GM18520 (cell line): ENCODE results near the gene CWC25.

ENCODE experiments used
- ATAC-seq: cut with Tn5 transposase; IDR thresholded peaks from one replicate; pipeline ENCODE4 v1.9.1; 2021; ENCODE audit not compliant: unreplicated experiment

The CWC25 gene

DNA sequence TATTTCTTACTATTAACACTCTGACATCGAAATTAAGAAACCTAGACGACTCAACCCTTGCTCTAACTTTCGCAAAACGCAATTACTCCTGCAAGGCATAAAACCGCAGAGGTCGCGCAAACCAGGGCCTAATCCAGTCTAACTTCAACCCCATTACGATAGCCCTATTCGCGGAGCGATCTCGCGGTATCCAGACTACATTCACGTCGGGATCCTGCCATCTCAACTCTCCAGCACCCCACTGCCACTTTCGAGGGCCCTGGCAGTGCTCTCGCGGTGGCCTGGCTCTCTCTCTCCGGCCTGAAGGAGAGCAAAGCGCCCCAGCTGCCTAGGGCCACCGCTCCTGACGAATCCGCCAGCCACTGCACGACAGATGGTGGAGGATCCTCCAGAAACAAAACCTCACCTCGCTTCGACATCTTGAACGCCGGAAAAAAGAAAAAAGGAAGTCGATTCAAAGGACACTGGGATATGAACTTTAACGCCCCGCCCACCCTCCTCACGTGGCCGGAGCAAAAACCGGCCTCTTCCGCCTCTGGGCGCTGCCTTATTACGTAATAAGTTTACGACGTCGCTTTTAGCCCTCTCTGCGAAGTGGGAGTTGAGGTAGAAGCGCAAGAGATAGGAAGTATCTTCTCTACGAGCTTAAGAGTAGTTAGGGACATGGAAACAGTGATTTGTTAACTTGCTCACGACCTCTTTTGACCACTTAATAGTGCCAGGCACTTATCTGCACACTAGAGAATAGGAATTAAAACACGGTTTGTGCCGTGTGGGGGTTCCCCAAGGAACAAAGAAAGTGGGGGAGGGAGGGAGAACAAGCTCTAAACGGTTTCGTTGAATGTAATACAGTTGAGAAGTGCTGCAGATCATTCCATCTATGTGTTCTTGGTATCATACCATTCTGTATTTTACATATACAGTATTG, 28.4 kb upstream of the CWC25 start, which contains the start of gene RPL23:
RPL23 (minus strand) TSS at position 430 of the 928 bp plus-strand sequence; CDS start at position 419, 11 bp downstream.
- ATAC-seq, result peak; percentile 82

DNA sequence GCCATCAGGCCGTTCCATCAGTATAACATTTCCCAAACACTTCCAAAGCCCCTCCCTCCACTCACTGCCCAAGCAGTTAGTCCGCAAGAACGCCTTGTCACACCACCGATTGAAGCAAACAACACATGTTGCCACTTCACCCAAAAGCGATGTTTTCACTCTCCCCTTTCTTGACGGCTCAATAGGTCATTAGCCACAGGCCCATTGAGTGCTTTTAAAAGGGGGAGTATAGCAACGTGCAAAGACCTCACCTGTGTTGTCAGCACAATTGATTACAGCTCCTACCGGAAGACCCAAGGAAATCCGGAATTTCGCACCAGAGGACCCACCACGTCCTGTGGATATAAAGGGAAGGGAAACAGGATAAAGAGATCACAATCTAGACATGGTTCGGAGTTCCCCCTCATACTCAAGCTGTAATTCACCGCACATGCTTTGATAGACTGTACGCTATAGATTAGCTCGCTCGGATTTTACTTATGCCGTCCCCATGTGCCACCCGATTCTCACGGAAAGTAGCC, 27.7 kb upstream of the CWC25 start:
- no peak for ATAC-seq

DNA sequence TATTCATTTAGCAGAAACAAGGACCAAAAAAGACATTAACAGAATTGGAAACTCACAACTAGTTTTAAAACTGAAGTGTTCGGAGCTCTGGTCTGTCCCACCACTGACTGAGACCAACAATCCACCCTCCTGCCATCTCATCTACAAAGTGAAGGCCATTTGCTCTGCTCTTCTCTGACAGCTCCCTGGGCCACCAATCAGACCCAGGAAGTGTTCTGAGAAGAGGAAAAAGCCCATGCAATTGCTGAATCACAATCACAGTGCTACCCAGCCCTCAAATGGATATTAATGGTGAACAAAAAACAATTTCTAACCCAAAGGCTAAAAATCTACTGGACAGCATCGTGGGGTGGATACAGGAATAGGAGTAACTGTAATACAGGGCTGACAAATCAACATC, 26.3 kb upstream of the CWC25 start:
- no peak for ATAC-seq

DNA sequence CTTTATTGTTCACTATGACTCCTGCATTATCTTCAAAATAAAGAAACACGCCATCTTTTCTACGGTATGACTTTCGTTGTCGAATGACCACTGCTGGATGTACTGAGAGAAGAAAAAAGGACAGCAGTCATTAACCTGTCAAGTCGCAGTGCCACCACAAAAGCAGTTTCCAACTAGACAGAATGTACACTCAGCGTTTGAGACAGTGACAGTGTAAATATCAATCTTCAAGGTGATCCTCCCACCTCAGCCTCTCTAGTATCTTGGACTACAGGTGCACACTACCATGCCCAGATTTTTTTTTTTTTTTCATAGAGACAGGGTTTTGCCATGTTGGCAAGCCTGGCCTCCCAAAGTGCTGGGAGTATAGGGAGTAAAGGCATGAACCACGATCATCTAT, 25.3 kb upstream of the CWC25 start:
- ATAC-seq, result no peak

DNA sequence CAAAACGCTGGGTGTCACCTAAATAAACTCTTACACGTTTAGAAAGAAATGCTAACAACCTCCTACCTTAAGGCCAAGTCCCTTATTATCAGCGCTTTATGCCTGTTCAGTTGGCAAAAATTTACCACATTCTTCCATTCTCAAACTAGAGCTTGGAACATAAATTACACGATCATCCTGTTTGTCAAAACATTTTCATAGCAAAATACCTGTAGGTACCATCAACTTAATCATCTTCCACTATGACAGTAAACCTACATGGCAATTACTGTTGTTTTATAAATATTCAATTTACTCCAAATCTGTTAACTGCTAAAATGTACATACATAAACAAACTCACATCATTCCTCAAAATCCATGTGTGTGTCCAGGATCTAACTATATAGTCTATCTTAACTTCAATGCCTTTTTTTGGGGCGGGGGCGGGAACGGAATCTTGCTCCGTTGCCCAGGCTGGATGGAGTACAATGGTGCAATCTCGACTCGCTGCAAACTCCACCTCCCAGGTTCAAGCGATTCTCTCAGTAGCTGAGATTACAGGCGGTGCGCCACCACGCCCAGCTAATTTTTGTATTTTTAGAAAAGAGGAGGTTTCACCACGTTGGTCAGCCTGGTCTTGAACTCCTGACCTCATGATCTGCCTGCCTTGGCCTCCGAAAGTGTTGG, 24.0 kb upstream of the CWC25 start:
- ATAC-seq, result no peak

DNA sequence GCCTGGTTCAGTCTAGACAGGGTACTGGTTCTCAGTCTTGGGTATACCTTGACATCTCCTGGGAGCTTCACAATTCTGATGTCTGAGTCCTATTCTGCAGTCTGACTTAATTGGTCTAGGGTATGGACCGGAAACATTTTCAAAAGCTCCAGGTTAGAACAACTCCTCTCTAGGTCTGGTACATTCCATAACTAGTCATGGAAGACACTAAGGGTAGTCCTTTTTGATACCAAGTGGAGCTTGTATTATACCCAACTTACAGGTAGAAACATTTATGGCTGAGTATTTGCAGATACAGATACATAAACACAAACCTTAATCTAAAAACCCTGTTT, 23.4 kb upstream of the CWC25 start:
- ATAC-seq, result no peak

DNA sequence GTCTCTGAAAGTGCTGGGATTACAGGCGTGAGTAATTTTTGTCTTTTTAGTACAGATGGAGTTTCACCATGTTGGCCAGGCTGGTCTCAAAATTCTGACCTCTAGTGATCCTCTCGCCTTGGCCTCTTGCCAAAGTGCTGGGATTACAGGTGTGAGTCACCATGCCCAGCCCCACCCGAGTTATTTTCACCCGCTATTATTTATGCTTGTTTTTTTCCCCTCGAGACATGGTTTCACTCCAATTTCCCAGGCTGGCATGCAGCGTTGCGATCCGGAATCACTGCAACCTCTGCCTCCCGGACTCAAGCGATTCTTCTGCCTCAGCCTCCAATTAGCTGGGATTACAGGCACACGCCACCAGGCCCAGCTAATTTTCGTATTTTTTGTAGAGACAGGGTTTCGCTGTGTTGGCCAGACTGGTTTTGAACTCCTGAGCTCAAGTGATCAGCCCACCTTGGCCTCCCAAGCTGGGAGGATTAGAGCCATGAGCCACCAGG, 19.2 kb upstream of the CWC25 start:
- no peak for ATAC-seq

DNA sequence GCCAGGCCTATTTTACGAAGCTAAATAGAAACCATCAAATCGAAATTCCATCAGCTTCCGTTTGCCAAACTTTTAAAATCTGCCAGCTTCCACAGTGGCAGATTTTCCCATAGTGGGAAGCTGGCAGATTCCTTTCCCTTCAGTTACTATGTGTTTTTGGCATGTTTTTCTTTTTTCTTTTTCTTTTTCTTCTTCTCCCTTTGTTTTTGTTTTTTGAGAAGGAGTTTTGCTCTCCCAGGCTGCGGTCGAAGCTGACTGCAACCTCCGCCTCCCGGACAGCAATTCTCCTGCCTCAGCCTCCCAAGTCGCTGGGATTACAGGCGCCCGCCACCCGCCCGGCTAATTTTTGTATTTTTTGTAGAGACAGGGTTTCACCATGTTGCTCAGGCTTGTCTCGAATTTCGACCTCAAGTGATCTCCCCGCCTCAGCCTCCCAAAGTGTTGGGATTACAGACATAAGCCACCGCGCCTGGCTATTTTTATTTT, 684 bp upstream of the CWC25 start:
- ATAC-seq, result no peak

DNA sequence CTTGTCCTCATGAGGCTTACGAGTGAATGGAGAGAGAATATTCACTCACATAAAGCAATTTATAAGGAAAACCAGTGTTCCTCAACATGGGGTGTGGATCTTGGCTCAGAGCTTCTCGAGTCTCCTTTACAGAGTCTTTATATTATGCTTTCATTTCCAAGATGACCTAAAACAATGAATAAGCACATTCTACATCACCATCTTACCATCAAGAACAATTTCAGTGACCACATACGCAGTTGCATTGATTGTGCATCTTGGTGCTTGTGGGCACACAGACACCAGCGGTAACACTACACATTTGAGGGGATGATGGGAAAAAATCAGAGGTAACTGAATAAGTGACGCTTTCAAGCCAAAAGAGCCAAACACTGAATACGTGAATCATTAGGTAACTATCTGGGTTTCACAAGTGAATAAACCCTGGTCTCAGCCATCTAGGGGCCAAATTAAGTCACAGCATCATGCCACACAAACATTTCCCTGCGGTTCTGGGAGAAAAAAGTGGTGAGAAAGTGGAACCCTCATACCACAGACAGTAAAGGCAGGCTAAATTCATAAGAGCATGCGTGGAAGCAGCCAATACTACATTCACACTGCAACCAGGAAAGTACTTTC, 9.4 kb downstream of the CWC25 start:
- ATAC-seq, result no peak

DNA sequence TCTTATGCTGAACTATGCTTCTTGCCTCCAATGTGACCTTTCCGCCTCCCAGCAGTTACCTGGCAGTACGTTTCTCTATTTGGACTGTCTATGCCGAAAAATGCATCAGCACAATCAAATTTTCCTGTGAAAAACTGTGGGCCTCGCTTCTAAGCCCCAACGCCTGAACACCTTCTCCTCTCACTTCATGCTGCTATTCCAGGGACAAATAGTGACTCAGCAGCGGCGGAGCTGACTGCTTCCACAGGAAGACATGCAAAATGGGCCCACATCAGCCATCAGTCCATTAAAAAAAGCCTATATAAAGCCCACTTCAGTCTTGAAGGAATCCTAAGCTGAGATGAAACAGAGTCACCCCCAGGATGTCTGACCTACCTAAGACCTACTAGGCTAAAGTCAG, 15.3 kb downstream of the CWC25 start:
- ATAC-seq, result no peak

DNA sequence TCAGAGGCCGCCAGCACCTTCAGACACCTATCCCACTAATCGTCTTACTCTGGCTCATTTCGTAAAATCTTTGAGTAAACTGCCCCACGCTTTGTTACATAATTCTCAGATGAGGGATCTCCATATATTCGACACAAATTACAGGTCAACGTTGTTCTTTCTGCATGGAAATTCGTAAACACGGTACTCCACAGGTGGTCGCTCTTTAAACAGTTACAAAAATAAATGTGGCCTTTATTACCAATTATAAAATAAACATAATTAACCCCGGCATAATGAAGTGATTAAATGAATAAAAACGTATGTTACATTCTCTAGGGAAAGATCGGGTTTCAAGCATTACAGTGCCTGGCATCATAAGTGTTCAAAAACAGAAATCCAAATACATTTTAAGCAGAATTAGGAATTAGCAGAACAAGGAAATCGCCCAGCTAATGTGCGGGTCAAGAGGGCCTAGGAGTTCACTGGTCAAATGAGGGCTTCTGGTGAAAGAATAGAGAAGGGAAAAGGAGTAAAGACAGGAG, 24.8 kb downstream of the CWC25 start:
- no peak for ATAC-seq

DNA sequence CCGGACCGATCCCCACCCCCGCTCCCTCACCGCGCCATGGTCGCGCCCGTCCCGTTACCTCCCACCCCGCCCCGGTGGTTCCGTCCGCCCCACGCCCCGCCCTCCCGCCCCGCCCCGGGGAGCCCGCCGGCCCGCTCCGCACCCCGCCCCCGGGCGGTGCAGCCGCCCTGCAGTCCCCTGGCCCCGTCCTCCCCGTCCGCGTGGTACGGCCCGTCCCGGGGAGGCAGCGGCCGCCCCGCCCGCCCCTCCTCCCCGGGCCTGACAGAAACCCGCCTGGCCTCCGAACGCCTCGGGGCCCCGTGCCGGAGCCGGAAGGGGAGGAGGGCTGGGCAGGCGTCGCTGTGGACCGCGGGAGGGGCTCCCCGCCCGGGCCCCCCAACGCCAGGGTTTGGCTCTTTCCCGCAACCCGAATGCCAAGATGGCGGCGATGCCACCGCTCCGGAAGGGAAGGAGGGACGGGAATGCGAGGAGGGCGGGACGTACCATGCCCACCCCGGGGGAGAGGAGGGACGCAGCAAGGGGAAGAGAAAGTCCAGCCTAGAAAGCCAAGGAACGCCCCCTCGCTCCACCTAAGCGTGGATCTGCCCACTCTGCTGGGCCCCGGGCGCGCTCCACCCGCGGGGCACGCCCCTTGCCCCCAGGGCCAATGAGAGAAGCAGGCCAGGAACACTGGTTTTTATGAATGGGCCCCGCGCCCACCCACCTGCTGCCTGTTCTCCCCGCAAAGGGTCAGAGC, 25.5 kb downstream of the CWC25 start, which contains the start of gene PIP4K2B:
PIP4K2B (minus strand) TSS at position 56 of the 736 bp plus-strand sequence. CDS start 132 bp downstream, outside the sequence.
- peak; percentile 72 for ATAC-seq

DNA sequence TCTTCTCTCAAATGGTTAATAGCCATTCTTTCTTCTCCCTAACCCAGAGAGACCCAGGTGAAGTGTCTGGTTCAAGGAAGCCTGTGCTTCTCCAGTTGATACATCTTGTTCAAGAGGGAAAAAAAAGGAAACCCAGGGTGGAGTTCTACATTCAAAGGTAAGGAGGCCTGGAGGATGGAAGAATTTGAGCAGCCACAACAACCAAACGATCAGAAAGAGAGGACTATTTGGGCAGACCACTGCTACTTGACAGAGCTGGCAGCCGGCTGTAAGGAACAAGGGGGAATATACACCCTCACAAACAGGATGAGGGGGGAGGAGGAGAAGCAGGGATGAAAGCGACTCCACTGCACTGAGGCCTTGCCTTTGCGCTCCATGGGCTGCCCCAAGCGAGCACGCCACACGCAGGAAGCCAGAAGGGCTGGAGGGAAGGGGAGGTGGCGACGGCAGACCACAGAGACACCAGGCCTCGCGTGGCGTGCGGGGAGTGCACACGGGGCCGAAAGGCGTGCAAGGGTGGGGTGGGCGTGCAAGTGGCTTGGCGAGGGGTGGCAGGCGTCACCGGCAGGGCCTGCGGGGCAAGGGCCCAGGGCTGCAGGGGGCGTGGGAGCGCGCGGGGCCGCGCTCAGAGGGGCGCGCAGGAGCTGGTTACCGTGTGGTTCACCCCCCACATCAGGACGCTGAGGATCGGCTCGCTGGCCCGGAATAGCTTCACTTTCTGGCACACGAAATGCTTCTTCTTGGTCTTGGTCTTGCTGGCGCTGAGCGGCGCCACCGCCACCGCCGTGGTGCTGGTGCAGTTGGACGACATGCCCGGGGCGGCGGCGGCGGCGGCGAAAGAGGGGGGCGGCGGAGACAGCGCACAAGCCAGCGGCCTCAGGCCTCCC, 26.3 kb downstream of the CWC25 start:
- peak; percentile 3 for ATAC-seq

DNA sequence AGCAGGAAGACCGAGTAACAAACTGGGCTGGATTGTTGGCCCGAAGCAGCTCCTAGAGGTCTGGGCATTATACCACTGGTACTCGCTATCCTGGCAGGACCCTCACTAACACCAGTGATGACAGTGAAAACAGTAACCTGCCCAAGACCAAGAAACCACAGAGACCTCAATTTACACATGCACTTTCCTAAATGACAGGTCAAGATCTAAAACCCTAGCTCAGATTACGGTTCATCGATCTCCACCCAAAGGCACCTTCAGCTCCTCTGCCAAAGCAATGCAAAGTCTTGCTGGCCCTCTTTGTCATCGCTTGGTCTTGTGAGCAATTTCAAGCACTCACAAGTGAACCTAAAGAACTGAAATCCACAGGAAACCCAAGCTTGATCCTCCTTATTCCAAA, 27.3 kb downstream of the CWC25 start:
- ATAC-seq, result no peak

DNA sequence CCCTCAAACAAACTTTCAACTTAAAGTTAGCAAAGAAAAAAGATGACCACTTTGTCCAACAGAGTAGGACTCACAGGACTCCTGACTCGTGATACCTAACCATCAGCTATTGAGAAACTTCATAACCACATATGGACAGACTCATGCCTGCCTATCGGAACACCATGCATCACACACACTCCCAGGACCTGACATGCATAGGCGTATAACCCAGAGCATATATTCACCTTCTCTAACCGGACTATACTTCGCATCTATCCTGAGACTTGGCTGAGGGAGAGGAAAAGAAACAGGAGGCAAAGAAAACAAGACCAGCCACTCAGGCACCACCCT, 28.0 kb downstream of the CWC25 start:
- no peak for ATAC-seq

DNA sequence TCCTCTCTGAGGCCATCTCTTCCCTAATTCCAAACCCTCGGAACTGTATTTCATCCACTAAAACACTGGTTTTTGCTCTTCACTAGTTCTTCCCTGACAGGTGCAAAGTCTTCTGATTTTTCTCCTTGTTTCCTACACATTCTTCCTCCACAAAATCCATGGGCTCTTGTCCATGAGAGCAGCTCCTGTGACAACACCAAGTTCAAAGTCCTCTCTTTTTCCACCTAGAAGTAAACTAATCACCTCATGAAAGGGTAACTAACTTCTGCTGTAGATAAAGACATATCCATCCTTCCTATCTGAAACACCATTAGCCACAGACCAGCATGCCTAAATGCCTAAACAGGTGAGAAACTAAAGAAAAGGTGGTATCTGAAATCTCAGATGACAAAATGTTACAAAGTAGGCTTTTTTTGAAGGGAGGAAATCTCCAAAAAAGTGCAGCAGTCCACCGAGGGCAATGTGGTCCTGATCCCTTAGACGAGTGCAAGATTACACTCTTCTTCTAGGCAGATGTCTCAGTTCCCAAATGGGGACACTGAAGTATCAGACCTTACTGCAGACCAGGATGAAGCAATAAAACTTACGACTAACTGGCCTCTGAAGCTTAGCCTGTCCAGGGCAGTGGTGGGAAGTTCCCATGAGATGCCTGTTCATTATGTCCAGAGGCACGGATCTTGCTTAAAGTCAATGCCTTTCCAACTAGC, 28.5 kb downstream of the CWC25 start:
- no peak for ATAC-seq

DNA sequence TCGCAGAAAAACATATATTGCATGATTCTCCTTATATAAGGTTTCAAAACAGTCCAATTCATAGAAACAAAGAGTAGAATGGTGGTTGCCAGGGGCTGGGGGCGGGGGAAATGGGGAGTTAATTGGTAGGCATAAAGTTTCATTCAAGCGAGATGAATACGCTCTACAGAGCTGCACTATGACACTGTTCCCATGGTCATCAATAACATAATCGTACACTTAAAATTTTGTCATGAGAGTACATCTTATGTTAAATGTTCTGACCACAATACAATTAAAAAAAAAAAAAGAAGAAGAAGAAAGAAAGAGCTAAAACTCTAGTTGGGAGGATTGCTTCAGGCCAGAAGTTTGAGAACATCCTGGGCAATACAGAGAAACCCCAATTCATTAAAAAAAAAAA, 30.9 kb downstream of the CWC25 start:
- no peak for ATAC-seq

DNA sequence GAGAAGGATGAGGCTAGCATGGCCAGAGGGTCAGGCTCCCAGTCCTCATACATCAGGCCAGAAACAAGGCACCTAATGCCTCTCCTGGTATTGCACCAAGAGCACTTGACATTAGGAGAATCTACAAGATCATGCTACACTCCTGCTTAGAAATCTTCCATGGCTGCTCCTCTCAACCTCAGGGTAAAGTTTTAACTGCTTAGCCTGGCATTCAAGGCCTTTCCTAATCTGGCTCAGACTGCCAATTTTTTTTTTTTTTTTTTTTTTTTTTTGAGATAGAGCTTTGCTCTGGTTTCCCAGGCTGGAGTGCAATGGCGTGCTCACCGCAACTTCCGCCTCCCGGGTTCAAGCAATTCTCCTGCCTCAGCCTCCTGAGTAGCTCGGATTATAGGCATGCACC, 34.0 kb downstream of the CWC25 start:
- ATAC-seq, result no peak
